Cardiac muscle cell (in vitro differentiated cells and primary cell): Measurements from ENCODE around the gene CUL1. TPM values are rescaled to one million over a fixed set of nuclear protein-coding genes. Genes with fewer than 3 reads are reported as not detected.

ENCODE experiments used
- DNase-seq, 2 donors: peaks; one replicate each; pipeline versions ENCODE4 v3.0.0 to v3.0.0-alpha.2; 2010 to 2017; ENCODE audit warnings: low read depth in 1 of 2, low spot score in 1 of 2
- H3K27ac ChIP-seq: fragments of 200-600 bp; sonication (generic); 2 replicates; pipeline ENCODE4 v1.5.1; 2016
- H3K27me3 ChIP-seq: fragments of 200-600 bp; sonication (generic); 2 replicates; pipeline ENCODE4 v1.6.0; 2016; ENCODE audit warnings: control low read depth
- H3K36me3 ChIP-seq: fragments of 200-600 bp; sonication (generic); 2 replicates; pipeline ENCODE4 v1.5.1; 2016; ENCODE audit warnings: control low read depth
- H3K4me1 ChIP-seq: fragments of 200-600 bp; sonication (generic); 2 replicates; pipeline ENCODE4 v1.8.1; 2017; ENCODE audit warnings: low read depth, mild to moderate bottlenecking, mixed run types
- H3K4me3 ChIP-seq: fragments of 200-600 bp; sonication (generic); 2 replicates; pipeline ENCODE4 v1.5.1; 2016; ENCODE audit warnings: mild to moderate bottlenecking
- H3K9me3 ChIP-seq: fragments of 200-600 bp; sonication (generic); 2 replicates; pipeline ENCODE4 v1.5.1; 2017; ENCODE audit warnings: low read depth, mild to moderate bottlenecking, control low read depth
- polyA plus RNA-seq: library from polyadenylated mRNA; unstranded; fragments of >200 nt; fragmentation: Nextera tagmentation; extraction: Ambion mirVana; gene quantifications from 2 replicates; pipeline ENCODE4 v1.2.1, GENCODE V29; 2016
- total RNA-seq: library from RNA; depleted of rRNA; stranded (reverse); fragments of >200 nt; gene quantifications from 2 replicates; pipeline ENCODE4 v1.2.3, GENCODE V29; 2016
- TF ChIP-seq, protein P1 (sequence below): IDR thresholded peaks from 2 replicates; pipeline ENCODE4 v1.5.1; 2012; ENCODE audit warnings: low read depth, mild to moderate bottlenecking, low read length

The CUL1 gene
- total and polyA plus RNA-seq, 2 experiments from 2014 or later: 58.8 to 71.6 TPM

DNA sequence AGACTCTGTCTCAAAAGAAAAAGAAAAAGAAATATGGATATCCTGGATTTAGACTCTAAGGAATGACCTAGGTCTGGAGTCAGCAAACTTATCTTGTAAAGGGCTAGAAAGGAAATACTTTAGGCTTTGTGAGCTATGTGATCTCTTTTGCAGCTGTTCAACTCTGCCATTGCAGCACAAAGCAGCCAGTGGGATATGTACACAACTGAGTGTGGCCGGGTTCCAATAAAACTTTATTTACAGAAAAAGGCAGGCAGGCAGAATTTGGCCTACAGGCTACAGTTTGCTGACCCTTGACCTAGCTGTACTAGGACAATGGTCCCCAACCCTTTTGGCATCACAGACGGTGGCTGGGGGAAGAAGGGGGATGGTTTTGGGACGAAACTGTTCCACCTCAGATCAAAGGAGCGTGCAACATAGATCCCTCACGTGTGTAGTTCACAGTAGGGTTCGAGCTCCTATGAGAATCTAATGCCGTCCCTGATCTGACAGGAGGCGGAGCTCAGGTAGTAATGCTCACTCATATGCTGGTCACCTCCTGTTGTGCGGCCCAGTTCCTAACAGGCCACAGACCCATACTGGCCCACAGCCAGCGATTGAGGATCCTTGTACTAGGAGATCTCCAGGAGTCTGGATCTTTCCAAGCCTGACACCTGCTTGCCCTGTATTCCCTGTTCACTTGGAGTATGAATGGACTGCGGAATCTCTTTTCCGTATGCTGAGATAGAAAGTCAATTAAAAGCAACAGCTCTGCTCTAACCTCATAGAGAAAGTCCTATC is 63.0 kb downstream of the CUL1 start:
- Histone ChIP-seq H3K27me3 (no peaks in the 10 kb centered on the region), H3K4me1 (no peaks in the 10 kb centered on the region), H3K36me3 (peaks cover 46% of the 10 kb centered on the region), H3K27ac (no peak overlapping the region), H3K9me3 (no peaks in the 10 kb centered on the region), H3K4me3 (no peak overlapping the region)
- no peak for DNase-seq
- TF ChIP-seq, protein P1, sequence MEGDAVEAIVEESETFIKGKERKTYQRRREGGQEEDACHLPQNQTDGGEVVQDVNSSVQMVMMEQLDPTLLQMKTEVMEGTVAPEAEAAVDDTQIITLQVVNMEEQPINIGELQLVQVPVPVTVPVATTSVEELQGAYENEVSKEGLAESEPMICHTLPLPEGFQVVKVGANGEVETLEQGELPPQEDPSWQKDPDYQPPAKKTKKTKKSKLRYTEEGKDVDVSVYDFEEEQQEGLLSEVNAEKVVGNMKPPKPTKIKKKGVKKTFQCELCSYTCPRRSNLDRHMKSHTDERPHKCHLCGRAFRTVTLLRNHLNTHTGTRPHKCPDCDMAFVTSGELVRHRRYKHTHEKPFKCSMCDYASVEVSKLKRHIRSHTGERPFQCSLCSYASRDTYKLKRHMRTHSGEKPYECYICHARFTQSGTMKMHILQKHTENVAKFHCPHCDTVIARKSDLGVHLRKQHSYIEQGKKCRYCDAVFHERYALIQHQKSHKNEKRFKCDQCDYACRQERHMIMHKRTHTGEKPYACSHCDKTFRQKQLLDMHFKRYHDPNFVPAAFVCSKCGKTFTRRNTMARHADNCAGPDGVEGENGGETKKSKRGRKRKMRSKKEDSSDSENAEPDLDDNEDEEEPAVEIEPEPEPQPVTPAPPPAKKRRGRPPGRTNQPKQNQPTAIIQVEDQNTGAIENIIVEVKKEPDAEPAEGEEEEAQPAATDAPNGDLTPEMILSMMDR: no peak

DNA sequence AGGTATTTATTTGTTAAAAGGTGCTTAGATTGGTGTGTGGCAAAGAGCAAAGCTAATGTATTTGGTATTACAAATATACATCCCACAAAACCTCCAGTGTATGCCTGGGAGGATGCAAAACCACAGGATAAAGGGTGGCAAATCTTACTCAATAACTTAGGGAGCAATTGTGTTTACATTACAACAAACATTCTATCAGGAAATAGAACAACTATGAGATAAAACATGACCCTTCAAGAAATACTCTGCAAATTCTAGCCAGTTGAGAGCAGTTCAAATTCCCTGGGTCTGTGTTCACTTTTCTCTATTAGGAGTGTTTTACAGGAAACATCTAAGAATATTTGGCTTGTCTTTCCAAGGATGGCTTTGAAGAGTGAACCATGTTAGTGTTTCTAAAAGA is 64.9 kb downstream of the CUL1 start:
- TF ChIP-seq, protein P1: no peak
- no peak overlapping the region for H3K4me3 ChIP-seq
- H3K9me3 ChIP-seq: no peaks in the 10 kb centered on the region
- H3K27me3 ChIP-seq: no peaks in the 10 kb centered on the region
- no peak overlapping the region for H3K27ac ChIP-seq
- H3K36me3 ChIP-seq: peaks cover 42% of the 10 kb centered on the region
- peak in 1 of 2 donors; percentile 40 for DNase-seq
- no peaks in the 10 kb centered on the region for H3K4me1 ChIP-seq

DNA sequence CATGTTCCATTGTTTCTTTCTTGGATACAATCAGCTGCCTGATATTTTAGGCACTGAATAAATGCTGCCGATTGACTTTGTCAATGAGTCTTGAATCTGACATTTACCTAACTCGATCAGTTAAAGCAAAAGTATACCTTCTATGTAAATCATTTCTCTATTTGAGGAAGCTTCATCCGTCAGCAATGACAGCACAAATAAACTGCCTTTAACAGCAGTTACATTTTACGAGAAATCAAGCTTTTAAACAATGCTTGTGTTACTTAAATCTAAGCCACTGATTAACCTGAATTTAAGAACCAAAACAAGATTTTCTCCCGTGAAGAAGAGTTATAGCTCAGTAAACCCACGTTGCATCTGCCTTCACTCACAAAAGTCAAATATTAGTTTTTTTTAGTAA is 71.3 kb downstream of the CUL1 start:
- Histone ChIP-seq H3K9me3 (no peaks in the 10 kb centered on the region), H3K27me3 (no peaks in the 10 kb centered on the region), H3K4me3 (no peak overlapping the region), H3K36me3 (peaks cover 61% of the 10 kb centered on the region), H3K27ac (no peak overlapping the region), H3K4me1 (no peaks in the 10 kb centered on the region)
- TF ChIP-seq, protein P1: no peak
- DNase-seq: no peak

DNA sequence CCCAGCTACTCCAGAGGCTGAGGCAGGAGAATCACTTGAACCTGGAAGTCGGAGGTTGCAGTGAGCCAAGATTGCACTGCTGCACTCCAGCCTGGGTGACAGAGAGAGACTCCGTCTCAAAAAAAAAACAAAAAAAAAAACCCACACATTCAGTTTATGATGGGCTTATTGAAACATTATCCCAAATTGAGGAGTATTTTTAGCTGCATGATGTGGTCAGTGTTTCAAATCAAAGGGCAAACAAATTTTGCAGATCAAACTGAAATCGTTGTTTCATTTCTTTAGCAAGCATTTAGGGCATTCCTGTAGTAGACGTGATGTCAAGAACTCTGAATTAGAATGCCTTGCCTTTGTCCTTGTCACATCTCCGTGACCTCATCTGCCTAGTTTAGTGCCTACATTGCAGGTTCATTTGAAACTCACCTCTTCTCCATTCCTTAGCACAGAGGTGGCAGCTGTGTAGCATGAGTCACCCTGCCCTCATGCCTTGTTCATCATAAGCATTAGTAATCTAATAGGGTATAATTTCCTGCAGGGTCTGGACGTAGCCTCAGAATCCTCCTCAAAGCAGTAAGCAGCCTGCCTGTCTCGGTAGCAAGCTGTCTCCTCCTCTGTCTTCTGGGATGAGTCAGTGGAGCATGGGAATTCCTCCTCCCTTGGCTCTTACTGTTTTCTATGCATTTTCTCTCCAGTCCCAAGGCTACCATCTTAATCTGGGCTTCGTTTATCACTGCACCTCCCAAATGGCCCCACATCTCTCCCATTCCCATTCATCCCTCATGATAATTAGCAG is 73.8 kb downstream of the CUL1 start:
- no peaks in the 10 kb centered on the region for H3K9me3 ChIP-seq
- no peak overlapping the region for H3K4me3 ChIP-seq
- H3K4me1 ChIP-seq: no peaks in the 10 kb centered on the region
- DNase-seq: peak in 1 of 2 donors; percentile 64
- H3K36me3 ChIP-seq: peaks cover 62% of the 10 kb centered on the region
- TF ChIP-seq, protein P1: no peak
- H3K27ac ChIP-seq: peak overlapping the region; percentile 23
- H3K27me3 ChIP-seq: no peaks in the 10 kb centered on the region

DNA sequence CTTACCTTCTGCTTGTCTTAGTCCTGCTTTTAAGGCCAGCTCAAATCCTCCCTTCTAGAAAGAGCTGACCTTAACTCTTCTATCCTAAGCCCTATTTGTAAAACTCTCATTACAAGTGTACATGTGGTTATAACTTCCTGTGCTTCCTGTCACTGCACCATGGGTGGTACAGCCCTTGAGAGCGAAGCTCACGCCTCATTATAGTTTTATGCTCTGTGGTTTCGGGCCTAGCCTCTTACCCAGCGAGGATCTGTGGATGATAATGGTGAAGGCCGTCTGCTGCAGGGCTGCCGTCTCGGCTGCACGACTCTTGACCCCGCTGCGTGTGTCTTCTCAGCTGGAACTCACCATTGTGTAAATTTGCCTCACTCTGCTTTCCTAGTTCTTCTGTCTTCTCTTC is 74.6 kb downstream of the CUL1 start:
- Histone ChIP-seq H3K27me3 (no peaks in the 10 kb centered on the region), H3K9me3 (no peaks in the 10 kb centered on the region), H3K4me3 (no peak overlapping the region), H3K36me3 (peaks cover 57% of the 10 kb centered on the region), H3K4me1 (no peaks in the 10 kb centered on the region), H3K27ac (peak overlapping the region; percentile 23)
- TF ChIP-seq, protein P1: no peak
- DNase-seq: no peak
